Right lobe of liver (tissue), 6 donors: ENCODE results near the gene FAM53A. TPM values are rescaled to one million over a fixed set of nuclear protein-coding genes. Genes with fewer than 3 reads are reported as not detected.
A peak's percentile ranks its signal among the peaks of the same experiment; 100 is the strongest.
"Not testable (repeated sequence)": the region's sequence is repeated elsewhere in the genome, so short reads cannot be mapped to it uniquely, and the experiment has no call there.

Experiments used
- ATAC-seq, 4 donors: fragments of 200-7000 bp; cut with Tn5 transposase; one replicate each; pipeline ENCODE4 v1.9.1; 2020; ENCODE audit warnings: mild to moderate bottlenecking in 4 of 4, moderate library complexity in 4 of 4
- DNase-seq, 3 donors: peaks; one replicate each; pipeline ENCODE4 v3.0.0-alpha.2; 2020
- H3K27ac ChIP-seq, 3 donors: fragments of 200-600 bp; one replicate each; pipeline ENCODE4 v1.8.0; 2022
- H3K27me3 ChIP-seq, 2 donors: fragments of 200-600 bp; one replicate each; pipeline ENCODE4 v1.8.0; 2022
- H3K36me3 ChIP-seq, 4 donors: fragments of 200-600 bp; sonication (generic) in 1 of 4; one replicate each; pipeline versions ENCODE4 v1.5.1 to v1.8.0; 2017 to 2022; ENCODE audit warnings: control low read depth in 1 of 4
- H3K4me1 ChIP-seq, 4 donors: fragments of 200-600 bp; sonication (generic) in 1 of 4; one replicate each; pipeline versions ENCODE4 v1.5.1 to v1.8.0; 2017 to 2022; ENCODE audit warnings: control low read depth in 1 of 4
- H3K4me3 ChIP-seq, 3 donors: fragments of 200-600 bp; one replicate each; pipeline ENCODE4 v1.8.0; 2022
- H3K9me3 ChIP-seq, 4 donors: fragments of 200-600 bp; sonication (generic) in 1 of 4; one replicate each; pipeline versions ENCODE4 v1.5.1 to v1.8.0; 2017 to 2022; ENCODE audit warnings: control low read depth in 1 of 4
- POLR2A ChIP-seq: fragments of 450-650 bp; IDR thresholded peaks from one replicate; pipeline ENCODE4 v1.6.1; 2017; ENCODE audit warnings: antibody characterized with exemption, mild to moderate bottlenecking
- WGBS: methylation state at CpG from one replicate; pipeline ENCODE4 v1.1.6; 2018; ENCODE audit warnings: low coverage, low lambda C conversion rate; ENCODE audit not compliant: insufficient coverage; ENCODE audit errors: missing lambda C conversion rate; 5-methylcytosine and 5-hydroxymethylcytosine counted together
- intact Hi-C, 2 donors: fragments of 100-400 bp; cut with DNase I; formaldehyde crosslinking; loops; one replicate each; pipeline versions ENCODE4 v1.11.2 to v1.14.1; 2022
- total RNA-seq, 6 experiments: library from RNA; depleted of rRNA in 2 of 6; stranded (reverse); fragments of >200 nt in 2 of 6; fragmentation: NEBNext Ultra II Directional in 3 of 6; extraction: Animal tissue kit (Norgen Biotek cat#: 25700) in 3 of 6; gene quantifications; one replicate each; pipeline versions ENCODE4 v1.1.0 to v1.2.4, GENCODE V29; 2016 to 2023
- TF ChIP-seq, protein P1 (sequence below), 4 donors: fragments of 200-600 bp in 3 of 4; fragments of 450-650 bp in 1 of 4; IDR thresholded peaks; one replicate each; pipeline versions ENCODE4 v1.5.1 to v1.8.0; 2016 to 2022; ENCODE audit warnings: antibody characterized with exemption in 4 of 4, mild to moderate bottlenecking in 2 of 4
- donor health status: DM: no; HTN: yes; CAD: no.
- donor health status: DM: no; HTN: no; CAD: no.
- donor health status: DM: no; HTN: no; CAD: no.
- donor health status: DM: no; HTN: yes; CAD: no.
- donor health status: DM: no; HTN: yes; CAD: no.

Gene FAM53A
- total RNA-seq, 6 experiments from 2014 or later, result 0.56 to 3.5 (median 0.74) TPM

DNA sequence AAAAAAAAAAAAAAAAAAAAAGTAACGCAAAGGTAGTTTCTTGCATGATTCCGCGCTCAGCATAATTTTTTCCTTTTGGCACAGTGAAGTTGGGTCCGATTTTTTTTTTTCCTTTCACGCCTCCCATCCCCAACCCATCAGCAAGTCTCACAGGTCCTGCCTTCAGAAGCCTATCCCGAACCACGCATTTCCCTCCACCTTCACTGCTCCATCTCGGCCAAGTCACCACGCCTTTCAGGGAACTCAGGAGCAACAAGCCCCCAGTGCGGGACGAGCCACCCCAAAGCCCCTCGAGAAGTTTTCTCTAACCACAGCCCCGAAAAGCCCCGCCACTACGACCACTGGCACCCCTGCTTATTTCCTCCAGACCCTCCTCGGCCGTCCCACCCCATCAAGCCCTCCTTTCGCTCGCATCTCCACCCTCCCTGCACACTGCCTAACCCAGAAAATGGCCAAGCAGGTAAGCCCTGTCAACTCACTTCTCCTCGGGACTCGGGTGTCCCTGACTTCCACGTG is 27.0 kb upstream of the FAM53A start:
- Histone ChIP-seq H3K4me1 (peaks cover 0 to 17% (median 4%) of the 10 kb centered on the region in 4 donors), H3K9me3 (no peaks in the 10 kb centered on the region), H3K27me3 (no peaks in the 10 kb centered on the region), H3K36me3 (peaks cover 0 to 5% (median 0%) of the 10 kb centered on the region in 4 donors), H3K27ac (peak overlapping the region; percentile 99 to 100 (median 99)), H3K4me3 (peak overlapping the region; percentile 80 to 93 (median 87))
- TF ChIP-seq, protein P1, sequence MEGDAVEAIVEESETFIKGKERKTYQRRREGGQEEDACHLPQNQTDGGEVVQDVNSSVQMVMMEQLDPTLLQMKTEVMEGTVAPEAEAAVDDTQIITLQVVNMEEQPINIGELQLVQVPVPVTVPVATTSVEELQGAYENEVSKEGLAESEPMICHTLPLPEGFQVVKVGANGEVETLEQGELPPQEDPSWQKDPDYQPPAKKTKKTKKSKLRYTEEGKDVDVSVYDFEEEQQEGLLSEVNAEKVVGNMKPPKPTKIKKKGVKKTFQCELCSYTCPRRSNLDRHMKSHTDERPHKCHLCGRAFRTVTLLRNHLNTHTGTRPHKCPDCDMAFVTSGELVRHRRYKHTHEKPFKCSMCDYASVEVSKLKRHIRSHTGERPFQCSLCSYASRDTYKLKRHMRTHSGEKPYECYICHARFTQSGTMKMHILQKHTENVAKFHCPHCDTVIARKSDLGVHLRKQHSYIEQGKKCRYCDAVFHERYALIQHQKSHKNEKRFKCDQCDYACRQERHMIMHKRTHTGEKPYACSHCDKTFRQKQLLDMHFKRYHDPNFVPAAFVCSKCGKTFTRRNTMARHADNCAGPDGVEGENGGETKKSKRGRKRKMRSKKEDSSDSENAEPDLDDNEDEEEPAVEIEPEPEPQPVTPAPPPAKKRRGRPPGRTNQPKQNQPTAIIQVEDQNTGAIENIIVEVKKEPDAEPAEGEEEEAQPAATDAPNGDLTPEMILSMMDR (IDR thresholded peaks at IDR 0.05), result no peak
- no peak for TF ChIP-seq POLR2A
- DNase-seq, result no peak
- no peak for ATAC-seq
- 8% methylated on average over 22 of the region's 22 CpGs for WGBS
- intact Hi-C loops, result no loop called here

- intact Hi-C loops, result no loop called here
- no peak overlapping the region for H3K4me3 ChIP-seq
- DNase-seq (no peak), ATAC-seq (no peak)
- no peak overlapping the region for H3K27ac ChIP-seq
- 33% methylated on average over 1 of the region's 1 CpG for WGBS
- no peaks in the 10 kb centered on the region for H3K27me3 ChIP-seq
- H3K9me3 ChIP-seq, result no peaks in the 10 kb centered on the region
- peaks cover 0 to 13% (median 4%) of the 10 kb centered on the region in 4 donors for H3K4me1 ChIP-seq
- H3K36me3 ChIP-seq, result peaks cover 0 to 15% (median under 1%) of the 10 kb centered on the region in 4 donors
- TF ChIP-seq, protein P1 (IDR thresholded peaks at IDR 0.05), result no peak
- TF ChIP-seq POLR2A, result no peak
Observed at GRCh38 chr4:1708581-1708980, 24.5 kb upstream of the FAM53A start.

DNA sequence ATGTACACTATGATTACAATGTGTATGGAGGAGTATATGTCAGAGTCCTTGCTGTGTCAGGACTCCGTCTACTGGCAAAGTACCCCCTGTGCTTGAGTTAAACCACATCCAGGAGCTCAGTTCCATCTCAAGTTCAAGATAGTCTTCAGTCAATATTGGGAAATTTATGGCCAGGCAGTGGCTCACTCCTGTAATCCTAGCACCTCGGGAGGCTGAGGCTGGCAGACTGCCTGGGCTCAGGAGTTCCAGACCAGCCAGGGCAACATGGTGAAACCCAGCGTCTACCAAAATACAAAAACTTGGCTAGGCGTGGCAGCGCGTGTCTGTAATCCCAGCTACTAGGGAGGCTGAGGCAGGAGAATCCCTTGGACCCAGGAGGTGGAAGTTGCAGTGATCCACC is 22.2 kb upstream of the FAM53A start:
- no peak for ATAC-seq
- Histone ChIP-seq H3K27me3 (no peaks in the 10 kb centered on the region), H3K4me3 (no peak overlapping the region), H3K27ac (no peak overlapping the region), H3K9me3 (no peaks in the 10 kb centered on the region), H3K36me3 (peaks cover 0 to 28% (median 8%) of the 10 kb centered on the region in 4 donors), H3K4me1 (peaks cover 0 to 8% (median 4%) of the 10 kb centered on the region in 4 donors)
- 82% methylated on average over 6 of the region's 6 CpGs for WGBS
- peak in 1 of 3 donors; percentile 25 for DNase-seq
- TF ChIP-seq, protein P1 (IDR thresholded peaks at IDR 0.05), result no peak
- TF ChIP-seq POLR2A, result no peak
- intact Hi-C loops, result no loop called here

DNA sequence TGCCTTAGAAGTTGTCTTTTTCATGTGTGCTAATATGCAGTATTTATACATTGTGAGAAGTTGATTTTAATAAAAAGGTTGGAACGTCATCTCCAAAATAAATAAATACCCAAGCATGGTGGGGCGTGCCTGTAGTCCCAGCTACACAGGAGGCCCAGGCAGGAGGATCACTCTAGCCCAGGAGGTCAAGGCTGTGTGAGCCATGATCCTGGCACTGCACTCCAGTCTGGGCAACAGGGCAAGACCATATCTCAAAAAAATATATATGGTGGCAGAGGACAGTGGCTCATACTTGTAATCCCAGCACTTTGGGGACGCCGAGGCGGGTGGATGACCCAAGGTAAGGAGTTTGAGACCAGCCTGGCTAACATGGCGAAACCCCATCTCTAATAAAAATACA is 21.6 kb upstream of the FAM53A start:
- H3K9me3 ChIP-seq, result no peaks in the 10 kb centered on the region
- no peak for TF ChIP-seq POLR2A
- ATAC-seq, result no peak
- no peaks in the 10 kb centered on the region for H3K27me3 ChIP-seq
- 93% methylated on average over 3 of the region's 6 CpGs for WGBS
- no peak overlapping the region for H3K4me3 ChIP-seq
- peaks cover 0 to 28% (median 8%) of the 10 kb centered on the region in 4 donors for H3K36me3 ChIP-seq
- DNase-seq, result peak in 1 of 3 donors; percentile 22
- no peak overlapping the region for H3K27ac ChIP-seq
- intact Hi-C loops, result no loop called here
- H3K4me1 ChIP-seq, result peaks cover 0 to 5% (median 2%) of the 10 kb centered on the region in 4 donors

GRCh38 chr4:1703867-1704266 is 19.8 kb upstream of the FAM53A start:
- TF ChIP-seq, protein P1 (IDR thresholded peaks at IDR 0.05), result no peak
- TF ChIP-seq POLR2A, result no peak
- Histone ChIP-seq H3K27ac (no peak overlapping the region), H3K9me3 (no peaks in the 10 kb centered on the region), H3K36me3 (peaks cover 0 to 40% (median 11%) of the 10 kb centered on the region in 4 donors), H3K4me3 (no peak overlapping the region), H3K27me3 (no peaks in the 10 kb centered on the region), H3K4me1 (no peaks in the 10 kb centered on the region)
- intact Hi-C loops, result no loop called here
- DNase-seq, result peak in 1 of 3 donors; percentile 9
- ATAC-seq, result no peak
- 83% methylated on average over 1 of the region's 1 CpG for WGBS

DNA sequence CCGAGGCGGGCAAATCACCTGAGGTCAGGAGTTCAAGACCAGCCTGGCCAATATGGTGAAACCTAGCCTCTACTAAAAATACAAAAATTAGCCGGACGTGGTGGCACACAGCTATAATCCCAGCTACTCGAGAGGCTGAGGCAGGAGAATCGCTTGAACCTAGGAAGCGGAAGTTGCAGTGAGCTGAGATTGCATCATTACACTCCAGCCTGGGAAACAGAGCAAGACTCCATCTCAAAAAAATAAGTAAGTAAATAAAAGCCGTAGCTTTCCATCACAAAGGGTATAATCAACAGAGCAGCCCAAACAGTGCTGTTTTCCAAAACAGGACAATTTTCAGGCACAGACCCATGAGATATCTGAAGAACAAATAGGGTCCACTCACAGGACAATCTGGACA is 17.6 kb upstream of the FAM53A start:
- peaks cover 0 to 61% (median 16%) of the 10 kb centered on the region in 4 donors for H3K36me3 ChIP-seq
- 72% methylated on average over 7 of the region's 8 CpGs for WGBS
- H3K27ac ChIP-seq, ATAC-seq, intact Hi-C loops, H3K4me3 ChIP-seq, H3K27me3 ChIP-seq, H3K9me3 ChIP-seq, H3K4me1 ChIP-seq: not testable (repeated sequence)
- DNase-seq, result peak in 1 of 3 donors; percentile 11
